Vagina (tissue), 2 donors: ENCODE measurements around the gene NDUFA7. TPM values are rescaled to one million over a fixed set of nuclear protein-coding genes. Genes with fewer than 3 reads are reported as not detected.
"Not testable (repeated sequence)": the region's sequence is repeated elsewhere in the genome, so short reads cannot be mapped to it uniquely, and the experiment has no call there.

Experiments used
- DNase-seq, 2 donors: peaks; one replicate each; pipeline ENCODE4 v3.0.0-alpha.2; 2017; ENCODE audit errors: extremely low spot score in 2 of 2
- H3K27ac ChIP-seq: fragments of 200-600 bp; sonication (generic); one replicate; pipeline ENCODE4 v1.5.1; 2019
- H3K27me3 ChIP-seq: fragments of 200-600 bp; sonication (generic); one replicate; pipeline ENCODE4 v1.5.1; 2019
- H3K36me3 ChIP-seq, 2 donors: fragments of 200-600 bp; sonication (generic); one replicate each; pipeline ENCODE4 v1.5.1; 2017 to 2019
- H3K4me1 ChIP-seq: fragments of 200-600 bp; sonication (generic); one replicate; pipeline ENCODE4 v1.5.1; 2019
- H3K4me3 ChIP-seq, 2 donors: fragments of 200-600 bp; sonication (generic); 1 replicate in 1 of 2; 2 replicates in 1 of 2; pipeline ENCODE4 v1.5.1; 2016 to 2019
- H3K9me3 ChIP-seq: fragments of 200-600 bp; sonication (generic); one replicate; pipeline ENCODE4 v1.5.1; 2019
- CTCF ChIP-seq, 3 experiments: fragments of 450-650 bp in 2 of 3; fragments of 200-600 bp in 1 of 3; sonication (generic) in 1 of 3; IDR thresholded peaks; one replicate each; pipeline ENCODE4 v1.5.1; 2017 to 2019; ENCODE audit warnings: antibody characterized with exemption in 3 of 3, mild to moderate bottlenecking in 2 of 3, moderate library complexity in 2 of 3
- POLR2A ChIP-seq, 2 donors: fragments of 450-650 bp; IDR thresholded peaks; one replicate each; pipeline ENCODE4 v1.6.1; 2017; ENCODE audit warnings: antibody characterized with exemption in 2 of 2, mild to moderate bottlenecking in 2 of 2, moderate library complexity in 2 of 2
- POLR2AphosphoS5 ChIP-seq, 2 donors: sonication (generic); formaldehyde crosslinking; IDR thresholded peaks; one replicate each; pipeline ENCODE4 v1.9.0; 2017; ENCODE audit warnings: antibody characterized with exemption in 2 of 2, mild to moderate bottlenecking in 2 of 2, low read depth in 1 of 2; ENCODE audit not compliant: insufficient read depth in 1 of 2
- intact Hi-C: fragments of 100-400 bp; cut with DNase I; formaldehyde crosslinking; loops from one replicate; pipeline ENCODE4 v1.15.1; 2023
- total RNA-seq: library from RNA; depleted of rRNA; stranded (reverse); fragments of >200 nt; gene quantifications from one replicate; pipeline ENCODE4 v1.2.3, GENCODE V29; 2016

Gene NDUFA7
- total RNA-seq, 1 donor from 2014 or later: 24.6 TPM

- peaks cover 6% of the 10 kb centered on the region for H3K27me3 ChIP-seq
- H3K4me1 ChIP-seq: peaks cover 19% of the 10 kb centered on the region
- no peak for TF ChIP-seq POLR2A (IDR thresholded peaks at IDR 0.05)
- no peak for TF ChIP-seq POLR2AphosphoS5 (IDR thresholded peaks at IDR 0.05; ENCODE audit: insufficient read depth in 1 of 2, low read depth in 1 of 2)
- TF ChIP-seq CTCF (IDR thresholded peaks at IDR 0.05): no peak
- H3K4me3 ChIP-seq: peak overlapping the region; percentile 53 to 60
- no peaks in the 10 kb centered on the region for H3K9me3 ChIP-seq
- no peak for DNase-seq
- no peaks in the 10 kb centered on the region for H3K36me3 ChIP-seq
- no peak overlapping the region for H3K27ac ChIP-seq
- intact Hi-C loops: no loop called here
Measured at GRCh38 chr19:8343483-8343844, 22.3 kb upstream of the NDUFA7 start.

GRCh38 chr19:8342684-8343482, 21.7 kb upstream of the NDUFA7 start, which contains the start of gene KANK3:
Gene KANK3, minus strand, starts transcription at chr19:8343262. Its CDS starts 5,434 bp downstream, at chr19:8337828.
- Histone ChIP-seq H3K4me1 (peaks cover 19% of the 10 kb centered on the region), H3K9me3 (no peaks in the 10 kb centered on the region), H3K4me3 (peak within 1 kb of the TSS; percentile 53 to 60), H3K36me3 (no peaks in the 10 kb centered on the region), H3K27ac (peak within 1 kb of the TSS; percentile 82), H3K27me3 (peaks cover 6% of the 10 kb centered on the region)
- intact Hi-C loops: no loop called here
- TF ChIP-seq CTCF (IDR thresholded peaks at IDR 0.05) (no peak), POLR2AphosphoS5 (IDR thresholded peaks at IDR 0.05; ENCODE audit: insufficient read depth in 1 of 2, low read depth in 1 of 2) (peak; percentile 58 to 87), POLR2A (IDR thresholded peaks at IDR 0.05) (no peak)
- no peak for DNase-seq

GRCh38 chr19:8342316-8342683, 21.1 kb upstream of the NDUFA7 start:
- H3K27ac ChIP-seq: peak overlapping the region; percentile 82
- no peak for TF ChIP-seq CTCF (IDR thresholded peaks at IDR 0.05)
- no peak for TF ChIP-seq POLR2A (IDR thresholded peaks at IDR 0.05)
- no peak for TF ChIP-seq POLR2AphosphoS5 (IDR thresholded peaks at IDR 0.05; ENCODE audit: insufficient read depth in 1 of 2, low read depth in 1 of 2)
- no peaks in the 10 kb centered on the region for H3K36me3 ChIP-seq
- peaks cover 19% of the 10 kb centered on the region for H3K4me1 ChIP-seq
- H3K9me3 ChIP-seq: no peaks in the 10 kb centered on the region
- peaks cover 6% of the 10 kb centered on the region for H3K27me3 ChIP-seq
- H3K4me3 ChIP-seq: peak overlapping the region; percentile 53 to 60
- DNase-seq: no peak
- intact Hi-C loops: no loop called here

- H3K9me3 ChIP-seq, intact Hi-C loops, H3K4me3 ChIP-seq, H3K27ac ChIP-seq, H3K27me3 ChIP-seq, DNase-seq, H3K36me3 ChIP-seq: not testable (repeated sequence)
- peaks cover 19% of the 10 kb centered on the region for H3K4me1 ChIP-seq
Measured at GRCh38 chr19:8341504-8341903, 20.3 kb upstream of the NDUFA7 start.

- no peak overlapping the region for H3K27ac ChIP-seq
- peaks cover 19% of the 10 kb centered on the region for H3K4me1 ChIP-seq
- no peaks in the 10 kb centered on the region for H3K36me3 ChIP-seq
- H3K4me3 ChIP-seq: no peak overlapping the region
- intact Hi-C loops: no loop called here
- TF ChIP-seq CTCF (IDR thresholded peaks at IDR 0.05) (no peak), POLR2A (IDR thresholded peaks at IDR 0.05) (no peak), POLR2AphosphoS5 (IDR thresholded peaks at IDR 0.05; ENCODE audit: insufficient read depth in 1 of 2, low read depth in 1 of 2) (peak; percentile 44 to 78)
- peaks cover 6% of the 10 kb centered on the region for H3K27me3 ChIP-seq
- no peaks in the 10 kb centered on the region for H3K9me3 ChIP-seq
- no peak for DNase-seq
Measured at GRCh38 chr19:8340341-8341096, 19.3 kb upstream of the NDUFA7 start.
